SK-N-SH treated with all-trans-retinoic acid at 6 μM for 48 hours (cell line): ENCODE results near the gene RHBDL1.

ENCODE experiments used
- ATAC-seq: fragments of 200-7000 bp; cut with Tn5 transposase; 3 replicates; pipeline ENCODE4 v1.9.1; 2020; ENCODE audit warnings: mild to moderate bottlenecking, moderate library complexity
- BACH2 ChIP-seq: fragments of 250-450 bp; sonication (Bioruptor Pico); IDR thresholded peaks from 2 replicates; pipeline ENCODE4 v1.9.0; 2021; ENCODE audit warnings: mild to moderate bottlenecking, borderline replicate concordance
- CSDC2 ChIP-seq: fragments of 250-450 bp; sonication (Bioruptor Pico); IDR thresholded peaks from 2 replicates; pipeline ENCODE4 v1.5.0; 2020; ENCODE audit warnings: mild to moderate bottlenecking, moderate library complexity
- ESRRG ChIP-seq: fragments of 250-450 bp; sonication (Bioruptor Pico); IDR thresholded peaks from 2 replicates; pipeline ENCODE4 v1.6.1; 2021; ENCODE audit warnings: mild to moderate bottlenecking
- GLIS3 ChIP-seq: fragments of 250-450 bp; sonication (Bioruptor Pico); IDR thresholded peaks from 2 replicates; pipeline ENCODE4 v1.5.0; 2020; ENCODE audit warnings: mild to moderate bottlenecking, moderate library complexity
- PPARA ChIP-seq: fragments of 250-450 bp; sonication (Bioruptor Pico); IDR thresholded peaks from 2 replicates; pipeline ENCODE4 v1.5.0; 2020; ENCODE audit warnings: mild to moderate bottlenecking, borderline replicate concordance
- TCF4 ChIP-seq: fragments of 250-450 bp; sonication (Bioruptor Pico); IDR thresholded peaks from 2 replicates; pipeline ENCODE4 v1.8.0; 2021; ENCODE audit warnings: mild to moderate bottlenecking, moderate library complexity, borderline replicate concordance
- ZC3H10 ChIP-seq: fragments of 250-450 bp; sonication (Bioruptor Pico); IDR thresholded peaks from 2 replicates; pipeline ENCODE4 v1.5.1; 2021; ENCODE audit warnings: mild to moderate bottlenecking, moderate library complexity
- ZFP3 ChIP-seq: fragments of 250-450 bp; sonication (Bioruptor Pico); IDR thresholded peaks from 2 replicates; pipeline ENCODE4 v1.5.0; 2020; ENCODE audit warnings: mild to moderate bottlenecking, moderate library complexity
- ZFP30 ChIP-seq: fragments of 450-650 bp; formaldehyde crosslinking; IDR thresholded peaks from 2 replicates; pipeline ENCODE4 v1.5.0; 2022; ENCODE audit warnings: mild to moderate bottlenecking, moderate library complexity
- ZNF565 ChIP-seq: fragments of 450-650 bp; formaldehyde crosslinking; conservative IDR thresholded peaks from 2 replicates; pipeline ENCODE4 v1.5.0; 2020; ENCODE audit warnings: low read depth, mild to moderate bottlenecking, moderate library complexity
- ZNF8 ChIP-seq: fragments of 450-650 bp; formaldehyde crosslinking; IDR thresholded peaks from 2 replicates; pipeline ENCODE4 v1.5.0; 2020; ENCODE audit warnings: mild to moderate bottlenecking, moderate library complexity
- TF ChIP-seq, protein P1 (sequence below): fragments of 250-450 bp; sonication (Bioruptor Pico); IDR thresholded peaks from 2 replicates; pipeline ENCODE4 v1.5.0; 2020; ENCODE audit warnings: mild to moderate bottlenecking, moderate library complexity
- TF ChIP-seq, protein P2 (sequence below): fragments of 250-450 bp; sonication (Bioruptor Pico); IDR thresholded peaks from 2 replicates; pipeline ENCODE4 v1.5.1; 2021; ENCODE audit warnings: mild to moderate bottlenecking, moderate library complexity
- TF ChIP-seq, protein P3 (sequence below): fragments of 250-450 bp; sonication (Bioruptor Pico); IDR thresholded peaks from 2 replicates; pipeline ENCODE4 v1.8.0; 2021; ENCODE audit warnings: low read depth, mild to moderate bottlenecking, moderate library complexity, borderline replicate concordance
- TF ChIP-seq, protein P4 (sequence below): fragments of 250-450 bp; sonication (Bioruptor Pico); IDR thresholded peaks from 2 replicates; pipeline ENCODE4 v1.5.1; 2020; ENCODE audit warnings: low read depth, mild to moderate bottlenecking, moderate library complexity

The RHBDL1 gene

DNA sequence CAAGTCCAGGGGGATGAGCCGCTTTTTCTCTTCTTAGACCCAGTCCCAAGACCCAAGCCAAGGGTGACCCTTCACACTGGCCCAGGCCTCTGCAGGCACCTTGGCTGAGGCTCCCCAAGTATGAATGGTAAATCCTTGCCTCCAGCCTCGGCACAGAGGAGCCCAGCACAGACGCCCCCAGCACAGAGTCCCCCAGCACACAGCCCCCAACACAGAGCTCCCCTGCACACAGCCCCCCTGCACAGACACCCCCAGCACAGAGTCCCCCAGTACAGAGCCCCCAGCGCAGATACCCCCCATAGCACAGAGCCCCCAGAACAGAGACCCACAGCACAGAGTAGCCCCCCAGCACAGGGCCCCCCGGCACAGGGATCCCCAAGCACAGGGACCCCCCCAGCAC lies 34.9 kb upstream of the RHBDL1 start:
- ATAC-seq = no peak
- TF ChIP-seq, protein P1, sequence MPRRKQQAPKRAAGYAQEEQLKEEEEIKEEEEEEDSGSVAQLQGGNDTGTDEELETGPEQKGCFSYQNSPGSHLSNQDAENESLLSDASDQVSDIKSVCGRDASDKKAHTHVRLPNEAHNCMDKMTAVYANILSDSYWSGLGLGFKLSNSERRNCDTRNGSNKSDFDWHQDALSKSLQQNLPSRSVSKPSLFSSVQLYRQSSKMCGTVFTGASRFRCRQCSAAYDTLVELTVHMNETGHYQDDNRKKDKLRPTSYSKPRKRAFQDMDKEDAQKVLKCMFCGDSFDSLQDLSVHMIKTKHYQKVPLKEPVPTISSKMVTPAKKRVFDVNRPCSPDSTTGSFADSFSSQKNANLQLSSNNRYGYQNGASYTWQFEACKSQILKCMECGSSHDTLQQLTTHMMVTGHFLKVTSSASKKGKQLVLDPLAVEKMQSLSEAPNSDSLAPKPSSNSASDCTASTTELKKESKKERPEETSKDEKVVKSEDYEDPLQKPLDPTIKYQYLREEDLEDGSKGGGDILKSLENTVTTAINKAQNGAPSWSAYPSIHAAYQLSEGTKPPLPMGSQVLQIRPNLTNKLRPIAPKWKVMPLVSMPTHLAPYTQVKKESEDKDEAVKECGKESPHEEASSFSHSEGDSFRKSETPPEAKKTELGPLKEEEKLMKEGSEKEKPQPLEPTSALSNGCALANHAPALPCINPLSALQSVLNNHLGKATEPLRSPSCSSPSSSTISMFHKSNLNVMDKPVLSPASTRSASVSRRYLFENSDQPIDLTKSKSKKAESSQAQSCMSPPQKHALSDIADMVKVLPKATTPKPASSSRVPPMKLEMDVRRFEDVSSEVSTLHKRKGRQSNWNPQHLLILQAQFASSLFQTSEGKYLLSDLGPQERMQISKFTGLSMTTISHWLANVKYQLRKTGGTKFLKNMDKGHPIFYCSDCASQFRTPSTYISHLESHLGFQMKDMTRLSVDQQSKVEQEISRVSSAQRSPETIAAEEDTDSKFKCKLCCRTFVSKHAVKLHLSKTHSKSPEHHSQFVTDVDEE (CRISPR knock-in tag) = no peak
- TF ChIP-seq, protein P2, sequence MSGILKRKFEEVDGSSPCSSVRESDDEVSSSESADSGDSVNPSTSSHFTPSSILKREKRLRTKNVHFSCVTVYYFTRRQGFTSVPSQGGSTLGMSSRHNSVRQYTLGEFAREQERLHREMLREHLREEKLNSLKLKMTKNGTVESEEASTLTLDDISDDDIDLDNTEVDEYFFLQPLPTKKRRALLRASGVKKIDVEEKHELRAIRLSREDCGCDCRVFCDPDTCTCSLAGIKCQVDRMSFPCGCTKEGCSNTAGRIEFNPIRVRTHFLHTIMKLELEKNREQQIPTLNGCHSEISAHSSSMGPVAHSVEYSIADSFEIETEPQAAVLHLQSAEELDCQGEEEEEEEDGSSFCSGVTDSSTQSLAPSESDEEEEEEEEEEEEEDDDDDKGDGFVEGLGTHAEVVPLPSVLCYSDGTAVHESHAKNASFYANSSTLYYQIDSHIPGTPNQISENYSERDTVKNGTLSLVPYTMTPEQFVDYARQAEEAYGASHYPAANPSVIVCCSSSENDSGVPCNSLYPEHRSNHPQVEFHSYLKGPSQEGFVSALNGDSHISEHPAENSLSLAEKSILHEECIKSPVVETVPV (CRISPR knock-in tag) = no peak
- no peak for TF ChIP-seq PPARA (CRISPR knock-in tag)
- no peak for TF ChIP-seq ZNF8 (CRISPR knock-in tag)

DNA sequence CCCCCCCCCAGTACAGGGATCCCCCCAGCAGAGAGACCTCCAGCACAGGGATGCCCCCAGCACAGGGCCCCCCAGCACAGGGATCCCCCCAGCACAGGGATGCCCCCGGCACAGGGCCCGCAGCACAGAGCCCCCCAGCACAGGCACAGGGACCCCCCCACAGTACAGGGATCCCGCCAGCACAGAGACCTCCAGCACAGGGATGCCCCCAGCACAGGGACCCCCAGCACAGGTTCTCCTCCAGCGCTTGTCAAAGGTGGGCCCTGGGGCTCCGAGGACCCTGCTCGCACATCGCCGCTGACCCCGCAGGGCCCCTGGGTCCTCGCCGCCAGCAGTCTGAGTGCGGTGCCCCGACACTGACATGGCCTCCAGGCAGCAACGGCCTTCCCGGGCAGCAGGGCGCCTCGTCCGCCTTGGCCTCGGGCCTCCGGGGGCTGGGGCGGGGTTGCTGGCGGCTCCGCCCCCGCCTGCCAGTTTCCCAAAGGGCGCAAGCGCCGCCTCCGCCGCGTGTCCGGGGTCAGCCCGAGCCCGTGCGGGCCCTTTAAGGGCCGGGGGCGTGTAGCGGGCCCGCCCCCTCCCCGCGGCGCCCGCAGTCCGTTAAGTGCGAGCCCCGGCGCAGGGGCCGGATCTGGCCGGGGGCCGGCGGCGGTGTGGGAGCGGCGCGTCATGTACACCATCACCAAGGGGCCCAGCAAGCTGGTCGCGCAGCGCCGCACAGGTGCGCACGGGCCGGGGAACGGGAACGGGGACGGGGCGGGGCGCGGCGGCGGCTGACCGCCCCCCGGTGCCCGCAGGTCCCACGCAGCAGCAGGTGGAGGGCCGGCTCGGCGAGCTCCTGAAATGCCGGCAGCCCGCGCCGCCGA lies 33.9 kb upstream of the RHBDL1 start, which contains the start of gene MCRIP2:
Gene MCRIP2 (plus strand): TSS at position 503 of the 863 bp plus-strand sequence. CDS start 164 bp downstream, at position 667.
- ATAC-seq = peak; percentile 70
- TF ChIP-seq ZFP30 (CRISPR knock-in tag) = no peak
- TF ChIP-seq ZNF8 (CRISPR knock-in tag) = no peak
- no peak for TF ChIP-seq ESRRG (CRISPR knock-in tag)
- no peak for TF ChIP-seq ZC3H10 (CRISPR knock-in tag)
- TF ChIP-seq GLIS3 (CRISPR knock-in tag) = no peak
- TF ChIP-seq CSDC2 (CRISPR knock-in tag) = no peak
- TF ChIP-seq ZFP3 = no peak
- no peak for TF ChIP-seq PPARA (CRISPR knock-in tag)
- no peak for TF ChIP-seq TCF4 (CRISPR knock-in tag)
- TF ChIP-seq, protein P3, sequence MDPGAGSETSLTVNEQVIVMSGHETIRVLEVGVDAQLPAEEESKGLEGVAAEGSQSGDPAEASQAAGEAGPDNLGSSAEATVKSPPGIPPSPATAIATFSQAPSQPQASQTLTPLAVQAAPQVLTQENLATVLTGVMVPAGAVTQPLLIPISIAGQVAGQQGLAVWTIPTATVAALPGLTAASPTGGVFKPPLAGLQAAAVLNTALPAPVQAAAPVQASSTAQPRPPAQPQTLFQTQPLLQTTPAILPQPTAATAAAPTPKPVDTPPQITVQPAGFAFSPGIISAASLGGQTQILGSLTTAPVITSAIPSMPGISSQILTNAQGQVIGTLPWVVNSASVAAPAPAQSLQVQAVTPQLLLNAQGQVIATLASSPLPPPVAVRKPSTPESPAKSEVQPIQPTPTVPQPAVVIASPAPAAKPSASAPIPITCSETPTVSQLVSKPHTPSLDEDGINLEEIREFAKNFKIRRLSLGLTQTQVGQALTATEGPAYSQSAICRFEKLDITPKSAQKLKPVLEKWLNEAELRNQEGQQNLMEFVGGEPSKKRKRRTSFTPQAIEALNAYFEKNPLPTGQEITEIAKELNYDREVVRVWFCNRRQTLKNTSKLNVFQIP (CRISPR knock-in tag) = no peak
- TF ChIP-seq, protein P4, sequence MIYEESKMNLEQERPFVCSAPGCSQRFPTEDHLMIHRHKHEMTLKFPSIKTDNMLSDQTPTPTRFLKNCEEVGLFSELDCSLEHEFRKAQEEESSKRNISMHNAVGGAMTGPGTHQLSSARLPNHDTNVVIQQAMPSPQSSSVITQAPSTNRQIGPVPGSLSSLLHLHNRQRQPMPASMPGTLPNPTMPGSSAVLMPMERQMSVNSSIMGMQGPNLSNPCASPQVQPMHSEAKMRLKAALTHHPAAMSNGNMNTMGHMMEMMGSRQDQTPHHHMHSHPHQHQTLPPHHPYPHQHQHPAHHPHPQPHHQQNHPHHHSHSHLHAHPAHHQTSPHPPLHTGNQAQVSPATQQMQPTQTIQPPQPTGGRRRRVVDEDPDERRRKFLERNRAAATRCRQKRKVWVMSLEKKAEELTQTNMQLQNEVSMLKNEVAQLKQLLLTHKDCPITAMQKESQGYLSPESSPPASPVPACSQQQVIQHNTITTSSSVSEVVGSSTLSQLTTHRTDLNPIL (CRISPR knock-in tag) = no peak
- TF ChIP-seq, protein P2 (CRISPR knock-in tag) = no peak
- TF ChIP-seq BACH2 = no peak
- TF ChIP-seq ZNF565 (CRISPR knock-in tag) = no peak
- TF ChIP-seq, all 23 proteins: peak for 0

DNA sequence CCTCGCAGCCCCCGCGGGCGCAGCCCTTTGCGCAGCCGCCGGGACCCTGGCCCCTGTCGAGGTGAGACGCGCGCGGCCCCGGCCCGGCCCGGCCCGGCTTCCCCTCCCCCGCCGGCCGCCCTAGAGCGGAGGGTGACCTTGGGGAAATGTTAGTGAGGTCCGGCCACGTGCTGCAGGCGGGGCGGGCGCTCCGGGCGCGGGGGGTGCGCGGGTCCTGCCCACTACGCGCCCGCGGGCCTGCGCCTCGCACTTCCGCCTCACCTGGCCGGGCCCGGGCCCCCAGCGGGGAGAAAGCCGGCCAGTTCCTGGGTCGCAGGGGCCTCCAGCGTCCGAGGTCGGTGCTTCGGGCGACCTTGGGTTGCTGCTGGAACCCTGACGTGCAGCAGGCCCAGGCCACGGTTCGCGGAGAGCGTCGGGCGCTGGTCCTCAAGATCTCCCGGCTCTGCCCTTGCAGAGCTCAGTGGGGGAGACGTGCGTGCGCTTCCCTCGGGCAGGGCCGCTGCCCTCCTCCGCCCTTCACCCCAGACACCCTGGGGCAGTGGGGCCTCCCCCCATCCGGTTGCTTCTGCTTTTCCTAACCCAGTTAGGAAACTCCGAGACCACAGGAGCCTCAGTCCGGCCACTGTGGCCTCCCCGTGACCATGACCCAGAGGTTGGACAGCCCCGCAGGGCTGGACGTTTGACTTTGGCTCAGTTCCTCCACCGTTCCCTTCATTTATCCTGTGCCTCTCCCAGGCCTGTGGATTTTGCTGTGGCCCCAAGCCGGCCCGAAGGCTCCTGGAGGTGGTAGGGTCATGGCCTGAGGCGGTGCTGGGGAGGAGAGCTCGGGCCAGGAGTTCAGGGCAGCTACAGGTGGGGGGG lies 33.1 kb upstream of the RHBDL1 start:
- TF ChIP-seq, protein P2 (CRISPR knock-in tag) = peak; percentile 38; the same call in 1 of the 2 replicates
- no peak for TF ChIP-seq BACH2
- peak; percentile 9; the same call in 2 of the 3 replicates for ATAC-seq
